HepG2 (cell line): Measurements from ENCODE around the gene LRRN4CL. TPM values are rescaled to one million over a fixed set of nuclear protein-coding genes. Genes with fewer than 3 reads are reported as not detected.

Source experiments
- CENPX ChIP-seq: sonication (generic); formaldehyde crosslinking; IDR thresholded peaks from 2 replicates; pipeline ENCODE4 v1.9.0; 2021; ENCODE audit warnings: mild to moderate bottlenecking, missing genetic modification reagents, moderate library complexity
- KLF13 ChIP-seq: sonication (generic); formaldehyde crosslinking; IDR thresholded peaks from 2 replicates; pipeline ENCODE4 v1.4.0; 2020; ENCODE audit warnings: mild to moderate bottlenecking, missing genetic modification reagents
- SRY ChIP-seq: sonication (generic); formaldehyde crosslinking; IDR thresholded peaks from 2 replicates; pipeline ENCODE4 v1.8.0; 2022; ENCODE audit warnings: mild to moderate bottlenecking, missing genetic modification reagents
- ZNF180 ChIP-seq: sonication (generic); formaldehyde crosslinking; IDR thresholded peaks from 2 replicates; pipeline ENCODE4 v1.4.0; 2020; ENCODE audit warnings: low read depth, missing genetic modification reagents, borderline replicate concordance
- ZNF224 ChIP-seq: sonication (generic); formaldehyde crosslinking; IDR thresholded peaks from 2 replicates; pipeline ENCODE4 v1.5.0; 2020; ENCODE audit warnings: mild to moderate bottlenecking, missing genetic modification reagents
- ZNF225 ChIP-seq: sonication (generic); formaldehyde crosslinking; IDR thresholded peaks from 2 replicates; pipeline ENCODE4 v1.4.0; 2020; ENCODE audit warnings: mild to moderate bottlenecking, missing genetic modification reagents
- ZNF383 ChIP-seq: sonication (generic); formaldehyde crosslinking; IDR thresholded peaks from 2 replicates; pipeline ENCODE4 v1.4.0; 2020; ENCODE audit warnings: missing genetic modification reagents, mild to moderate bottlenecking, borderline replicate concordance
- ZNF570 ChIP-seq: sonication (generic); formaldehyde crosslinking; IDR thresholded peaks from 2 replicates; pipeline ENCODE4 v1.4.0; 2020; ENCODE audit warnings: mild to moderate bottlenecking, missing genetic modification reagents, borderline replicate concordance
- ZNF629 ChIP-seq: sonication (generic); formaldehyde crosslinking; conservative IDR thresholded peaks from 2 replicates; pipeline ENCODE4 v1.5.0; 2020; ENCODE audit warnings: missing genetic modification reagents
- polyA plus RNA-seq, 8 experiments: library from polyadenylated mRNA; depleted of rRNA in 3 of 8; stranded (reverse) in 7 of 8; unstranded in 1 of 8; fragments of >200 nt; fragmentation: Illumina TruSeq in 4 of 8; extraction: Trizol in 4 of 8; gene quantifications; 2 replicates each; pipeline versions ENCODE4 v1.2.1 to v1.2.3, GENCODE V29; 2011 to 2016; ENCODE audit warnings: low read depth in 4 of 8, missing spikeins in 1 of 8, mixed read lengths in 1 of 8; ENCODE audit not compliant: insufficient read depth in 1 of 8
- total RNA-seq, 5 experiments: library from RNA; depleted of rRNA; stranded (reverse); fragments of >200 nt; fragmentation: Illumina TruSeq; extraction: Trizol; gene quantifications; 2 replicates each; pipeline ENCODE4 v1.2.3, GENCODE V29; 2016; ENCODE audit warnings: low read depth in 1 of 5
- TF ChIP-seq, protein P1 (sequence below): sonication (generic); formaldehyde crosslinking; IDR thresholded peaks from 2 replicates; pipeline ENCODE4 v1.4.0; 2020; ENCODE audit warnings: mild to moderate bottlenecking, missing genetic modification reagents
- TF ChIP-seq, protein P2 (sequence below): sonication (generic); formaldehyde crosslinking; IDR thresholded peaks from 2 replicates; pipeline ENCODE4 v1.4.0; 2020; ENCODE audit warnings: mild to moderate bottlenecking, missing genetic modification reagents
- TF ChIP-seq, protein P3 (sequence below): sonication (generic); formaldehyde crosslinking; IDR thresholded peaks from 2 replicates; pipeline ENCODE4 v1.5.0; 2020; ENCODE audit warnings: missing genetic modification reagents
- TF ChIP-seq, protein P4 (sequence below): sonication (generic); formaldehyde crosslinking; IDR thresholded peaks from 2 replicates; pipeline ENCODE4 v1.4.0; 2020; ENCODE audit warnings: missing genetic modification reagents
- TF ChIP-seq, protein P5 (sequence below): sonication (generic); formaldehyde crosslinking; IDR thresholded peaks from 2 replicates; pipeline ENCODE4 v1.5.0; 2020; ENCODE audit warnings: missing genetic modification reagents

The LRRN4CL gene
- total and polyA plus RNA-seq, 2 of the 13 experiments (the other 11 are each of a cell fraction or from before 2014, with no cell fraction given) = 0.11 TPM; not detected in 1

DNA sequence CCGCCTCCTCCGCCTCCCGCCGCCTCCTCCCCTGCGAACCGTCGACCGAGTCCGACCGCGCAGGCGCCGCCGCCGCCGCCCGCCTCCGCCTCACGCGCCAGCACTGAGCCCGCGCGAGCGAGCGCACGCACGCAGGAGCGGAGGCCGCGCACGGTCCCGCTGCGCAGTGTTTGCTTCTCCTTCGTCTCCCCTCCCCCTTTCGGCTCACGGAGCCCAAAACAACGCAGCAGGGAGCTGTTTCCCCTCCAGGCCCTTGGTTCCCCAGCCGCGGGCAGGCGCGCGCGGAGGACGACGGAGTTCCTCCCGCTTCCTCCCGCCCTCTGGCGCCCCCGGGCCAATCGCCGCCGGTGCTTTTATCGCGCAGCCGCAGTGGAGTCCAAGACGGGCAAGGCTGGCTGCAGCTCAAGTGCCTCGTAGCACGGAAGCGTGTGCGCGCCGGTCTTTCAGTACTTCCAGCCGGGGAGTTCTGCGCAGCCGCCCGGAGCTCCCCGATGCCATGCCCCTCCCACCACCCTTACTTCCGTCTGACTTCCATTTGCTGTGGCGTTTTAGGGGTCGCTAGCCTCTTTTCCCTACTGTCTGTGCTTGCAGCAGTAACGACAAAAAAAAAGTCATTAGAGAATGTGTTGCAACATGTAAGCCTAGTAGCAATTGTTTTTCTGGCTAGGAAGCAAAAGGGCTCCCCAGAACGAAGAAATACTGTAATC lies 38.0 kb upstream of the LRRN4CL start, which contains the start of gene HNRNPUL2 (continued):
- TF ChIP-seq, protein P1, sequence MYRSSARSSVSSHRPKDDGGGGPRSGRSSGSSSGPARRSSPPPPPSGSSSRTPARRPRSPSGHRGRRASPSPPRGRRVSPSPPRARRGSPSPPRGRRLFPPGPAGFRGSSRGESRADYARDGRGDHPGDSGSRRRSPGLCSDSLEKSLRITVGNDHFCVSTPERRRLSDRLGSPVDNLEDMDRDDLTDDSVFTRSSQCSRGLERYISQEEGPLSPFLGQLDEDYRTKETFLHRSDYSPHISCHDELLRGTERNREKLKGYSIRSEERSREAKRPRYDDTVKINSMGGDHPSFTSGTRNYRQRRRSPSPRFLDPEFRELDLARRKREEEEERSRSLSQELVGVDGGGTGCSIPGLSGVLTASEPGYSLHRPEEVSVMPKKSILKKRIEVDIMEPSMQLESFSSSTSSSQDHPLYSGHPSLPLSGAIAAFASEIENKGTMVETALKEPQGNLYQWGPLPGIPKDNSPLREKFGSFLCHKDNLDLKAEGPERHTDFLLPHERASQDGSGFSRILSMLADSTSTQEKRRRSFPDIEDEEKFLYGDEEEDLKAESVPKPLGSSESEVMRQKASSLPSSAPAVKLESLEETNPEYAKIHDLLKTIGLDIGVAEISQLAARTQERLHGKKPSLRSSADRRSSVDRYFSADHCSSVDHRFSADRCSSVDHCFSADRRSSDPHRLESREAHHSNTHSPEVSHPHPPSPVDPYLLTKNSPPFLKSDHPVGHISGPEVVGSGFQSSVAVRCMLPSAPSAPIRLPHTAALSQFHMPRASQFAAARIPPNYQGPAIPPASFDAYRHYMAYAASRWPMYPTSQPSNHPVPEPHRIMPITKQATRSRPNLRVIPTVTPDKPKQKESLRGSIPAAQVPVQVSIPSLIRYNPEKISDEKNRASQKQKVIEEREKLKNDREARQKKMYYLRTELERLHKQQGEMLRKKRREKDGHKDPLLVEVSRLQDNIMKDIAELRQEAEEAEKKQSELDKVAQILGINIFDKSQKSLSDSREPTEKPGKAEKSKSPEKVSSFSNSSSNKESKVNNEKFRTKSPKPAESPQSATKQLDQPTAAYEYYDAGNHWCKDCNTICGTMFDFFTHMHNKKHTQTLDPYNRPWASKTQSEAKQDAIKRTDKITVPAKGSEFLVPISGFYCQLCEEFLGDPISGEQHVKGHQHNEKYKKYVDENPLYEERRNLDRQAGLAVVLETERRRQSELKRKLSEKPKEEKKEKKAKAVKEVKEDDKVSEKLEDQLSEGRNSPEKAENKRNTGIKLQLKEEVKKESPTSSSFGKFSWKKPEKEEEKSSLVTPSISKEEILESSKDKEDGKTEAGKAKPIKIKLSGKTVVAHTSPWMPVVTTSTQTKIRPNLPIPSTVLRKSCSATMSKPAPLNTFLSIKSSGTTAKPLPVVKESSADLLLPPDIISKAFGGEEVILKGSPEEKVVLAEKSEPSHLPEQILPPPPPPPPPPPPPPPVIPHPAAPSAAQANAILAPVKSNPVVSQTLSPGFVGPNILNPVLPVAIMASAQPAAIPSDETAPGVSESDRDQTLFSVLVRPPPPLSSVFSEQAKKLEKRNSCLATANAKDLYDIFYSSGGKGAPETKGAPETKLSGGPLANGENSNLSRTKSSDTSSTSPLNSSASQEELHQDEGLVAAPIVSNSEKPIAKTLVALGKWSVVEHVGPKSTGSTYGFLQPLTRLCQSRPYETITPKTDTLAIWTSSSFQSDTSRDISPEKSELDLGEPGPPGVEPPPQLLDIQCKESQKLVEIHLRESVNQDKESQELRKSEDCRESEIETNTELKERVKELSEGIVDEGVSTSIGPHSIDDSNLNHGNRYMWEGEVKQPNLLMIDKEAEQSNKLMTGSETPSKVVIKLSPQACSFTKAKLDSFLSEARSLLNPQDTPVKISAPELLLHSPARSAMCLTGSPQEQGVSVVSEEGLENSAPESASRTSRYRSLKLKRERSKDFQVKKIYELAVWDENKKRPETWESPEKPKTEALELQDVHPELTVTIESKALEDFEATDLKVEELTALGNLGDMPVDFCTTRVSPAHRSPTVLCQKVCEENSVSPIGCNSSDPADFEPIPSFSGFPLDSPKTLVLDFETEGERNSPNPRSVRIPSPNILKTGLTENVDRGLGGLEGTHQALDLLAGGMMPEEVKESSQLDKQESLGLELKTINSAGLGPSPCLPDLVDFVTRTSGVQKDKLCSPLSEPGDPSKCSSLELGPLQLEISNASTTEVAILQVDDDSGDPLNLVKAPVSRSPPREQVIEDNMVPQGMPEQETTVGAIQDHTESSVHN = no peak
- TF ChIP-seq, protein P2, sequence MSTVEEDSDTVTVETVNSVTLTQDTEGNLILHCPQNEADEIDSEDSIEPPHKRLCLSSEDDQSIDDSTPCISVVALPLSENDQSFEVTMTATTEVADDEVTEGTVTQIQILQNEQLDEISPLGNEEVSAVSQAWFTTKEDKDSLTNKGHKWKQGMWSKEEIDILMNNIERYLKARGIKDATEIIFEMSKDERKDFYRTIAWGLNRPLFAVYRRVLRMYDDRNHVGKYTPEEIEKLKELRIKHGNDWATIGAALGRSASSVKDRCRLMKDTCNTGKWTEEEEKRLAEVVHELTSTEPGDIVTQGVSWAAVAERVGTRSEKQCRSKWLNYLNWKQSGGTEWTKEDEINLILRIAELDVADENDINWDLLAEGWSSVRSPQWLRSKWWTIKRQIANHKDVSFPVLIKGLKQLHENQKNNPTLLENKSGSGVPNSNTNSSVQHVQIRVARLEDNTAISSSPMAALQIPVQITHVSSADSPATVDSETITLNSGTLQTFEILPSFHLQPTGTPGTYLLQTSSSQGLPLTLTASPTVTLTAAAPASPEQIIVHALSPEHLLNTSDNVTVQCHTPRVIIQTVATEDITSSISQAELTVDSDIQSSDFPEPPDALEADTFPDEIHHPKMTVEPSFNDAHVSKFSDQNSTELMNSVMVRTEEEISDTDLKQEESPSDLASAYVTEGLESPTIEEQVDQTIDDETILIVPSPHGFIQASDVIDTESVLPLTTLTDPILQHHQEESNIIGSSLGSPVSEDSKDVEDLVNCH (CRISPR knock-in tag) = no peak
- peak; percentile 74; the same call in 1 of the 2 replicates for TF ChIP-seq ZNF570 (CRISPR knock-in tag)
- no peak for TF ChIP-seq KLF13
- peak; percentile 87 for TF ChIP-seq ZNF225 (CRISPR knock-in tag)
- TF ChIP-seq ZNF629 = peak; percentile 19; the same call in 1 of the 2 replicates
- no peak for TF ChIP-seq ZNF383 (CRISPR knock-in tag)
- TF ChIP-seq, protein P3, sequence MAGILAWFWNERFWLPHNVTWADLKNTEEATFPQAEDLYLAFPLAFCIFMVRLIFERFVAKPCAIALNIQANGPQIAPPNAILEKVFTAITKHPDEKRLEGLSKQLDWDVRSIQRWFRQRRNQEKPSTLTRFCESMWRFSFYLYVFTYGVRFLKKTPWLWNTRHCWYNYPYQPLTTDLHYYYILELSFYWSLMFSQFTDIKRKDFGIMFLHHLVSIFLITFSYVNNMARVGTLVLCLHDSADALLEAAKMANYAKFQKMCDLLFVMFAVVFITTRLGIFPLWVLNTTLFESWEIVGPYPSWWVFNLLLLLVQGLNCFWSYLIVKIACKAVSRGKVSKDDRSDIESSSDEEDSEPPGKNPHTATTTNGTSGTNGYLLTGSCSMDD (CRISPR knock-in tag) = no peak
- TF ChIP-seq, protein P4, sequence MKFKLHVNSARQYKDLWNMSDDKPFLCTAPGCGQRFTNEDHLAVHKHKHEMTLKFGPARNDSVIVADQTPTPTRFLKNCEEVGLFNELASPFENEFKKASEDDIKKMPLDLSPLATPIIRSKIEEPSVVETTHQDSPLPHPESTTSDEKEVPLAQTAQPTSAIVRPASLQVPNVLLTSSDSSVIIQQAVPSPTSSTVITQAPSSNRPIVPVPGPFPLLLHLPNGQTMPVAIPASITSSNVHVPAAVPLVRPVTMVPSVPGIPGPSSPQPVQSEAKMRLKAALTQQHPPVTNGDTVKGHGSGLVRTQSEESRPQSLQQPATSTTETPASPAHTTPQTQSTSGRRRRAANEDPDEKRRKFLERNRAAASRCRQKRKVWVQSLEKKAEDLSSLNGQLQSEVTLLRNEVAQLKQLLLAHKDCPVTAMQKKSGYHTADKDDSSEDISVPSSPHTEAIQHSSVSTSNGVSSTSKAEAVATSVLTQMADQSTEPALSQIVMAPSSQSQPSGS (CRISPR knock-in tag) = peak; percentile 78; the same call in 1 of the 2 replicates
- TF ChIP-seq CENPX = no peak
- TF ChIP-seq ZNF180 = 0 out of 2 replicates have a peak, but pooled peaks have one; percentile 30
- TF ChIP-seq ZNF224 = no peak
- TF ChIP-seq, protein P5, sequence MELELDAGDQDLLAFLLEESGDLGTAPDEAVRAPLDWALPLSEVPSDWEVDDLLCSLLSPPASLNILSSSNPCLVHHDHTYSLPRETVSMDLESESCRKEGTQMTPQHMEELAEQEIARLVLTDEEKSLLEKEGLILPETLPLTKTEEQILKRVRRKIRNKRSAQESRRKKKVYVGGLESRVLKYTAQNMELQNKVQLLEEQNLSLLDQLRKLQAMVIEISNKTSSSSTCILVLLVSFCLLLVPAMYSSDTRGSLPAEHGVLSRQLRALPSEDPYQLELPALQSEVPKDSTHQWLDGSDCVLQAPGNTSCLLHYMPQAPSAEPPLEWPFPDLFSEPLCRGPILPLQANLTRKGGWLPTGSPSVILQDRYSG (CRISPR knock-in tag) = peak; percentile 79; the same call in 1 of the 2 replicates
- TF ChIP-seq SRY (CRISPR knock-in tag) = peak; percentile 95
